IMR-90 (cell line): ENCODE data around the gene ENAH. TPM values are rescaled to one million over a fixed set of nuclear protein-coding genes. Genes with fewer than 3 reads are reported as not detected.

Experiments used
- ATAC-seq: fragments of 200-7000 bp; cut with Tn5 transposase; 2 replicates; pipeline ENCODE4 v1.9.1; 2020; ENCODE audit warnings: low read depth, mild to moderate bottlenecking, moderate library complexity
- BruUV-seq: library from RNA; stranded (reverse); fragments of 400-500 nt; replicated peaks from 2 replicates; lab custom pipeline; 2021; lab: Mats Ljungman, UMichigan
- CTCF ChIA-PET: fragments of 300-600 bp; formaldehyde crosslinking; extraction: SDS; loops from one replicate; lab custom pipeline; 2021; ENCODE audit warnings: antibody characterized with exemption; lab: Yijun Ruan, JAX
- POLR2A ChIA-PET: fragments of 300-600 bp; sonication (Branson Sonifier 250); formaldehyde crosslinking; loops from one replicate; lab custom pipeline; 2022; ENCODE audit warnings: antibody characterized with exemption; ENCODE audit not compliant: unreplicated experiment; lab: Charles Lee
- DNase-seq: peaks from one replicate; pipeline ENCODE4 v3.0.0; 2013
- H2AFZ ChIP-seq: replicated peaks from 2 replicates; pipeline ENCODE3; 2013; ENCODE audit warnings: low read length, mild to moderate bottlenecking; ENCODE audit not compliant: poor library complexity
- H2AK5ac ChIP-seq: 2 replicates; pipeline ENCODE4 v1.6.1; 2013; ENCODE audit warnings: low read depth, low read length, inconsistent platforms
- H2AK9ac ChIP-seq: replicated peaks from 2 replicates; pipeline ENCODE3; 2013; ENCODE audit warnings: mild to moderate bottlenecking, low read depth, low read length, moderate library complexity; ENCODE audit not compliant: poor library complexity
- H2BK120ac ChIP-seq: 2 replicates; pipeline ENCODE4 v1.6.1; 2013; ENCODE audit warnings: low read depth, low read length, inconsistent platforms
- H2BK15ac ChIP-seq: 3 replicates; pipeline ENCODE4 v1.6.1; 2013; ENCODE audit warnings: low read depth, low read length, inconsistent platforms
- H2BK20ac ChIP-seq: 2 replicates; pipeline ENCODE4 v1.6.1; 2013; ENCODE audit warnings: low read depth, mild to moderate bottlenecking, inconsistent platforms, low read length, moderate library complexity
- H2BK5ac ChIP-seq: 2 replicates; pipeline ENCODE4 v1.6.1; 2013; ENCODE audit warnings: mild to moderate bottlenecking, low read depth, low read length, inconsistent platforms; ENCODE audit not compliant: poor library complexity, severe bottlenecking
- H3K14ac ChIP-seq: replicated peaks from 2 replicates; pipeline ENCODE4 v1.6.1; 2013; ENCODE audit warnings: low read depth, low read length, inconsistent platforms
- H3K18ac ChIP-seq: 2 replicates; pipeline ENCODE4 v1.6.1; 2013; ENCODE audit warnings: low read depth, low read length, control low read depth
- H3K23ac ChIP-seq: 2 replicates; pipeline ENCODE4 v1.6.1; 2013; ENCODE audit warnings: low read depth, low read length, inconsistent platforms
- H3K27ac ChIP-seq: 2 replicates; pipeline ENCODE4 v1.5.1; 2013; ENCODE audit warnings: mild to moderate bottlenecking, control low read depth, low read length; ENCODE audit not compliant: insufficient read depth
- H3K27me3 ChIP-seq: 2 replicates; pipeline ENCODE4 v1.6.1; 2013; ENCODE audit warnings: low read length; ENCODE audit not compliant: control insufficient read depth, insufficient read depth
- H3K36me3 ChIP-seq: 2 replicates; pipeline ENCODE4 v1.6.1; 2013; ENCODE audit warnings: low read length, mixed read lengths; ENCODE audit not compliant: control insufficient read depth, insufficient read depth
- H3K4ac ChIP-seq: 2 replicates; pipeline ENCODE4 v1.6.1; 2013; ENCODE audit warnings: low read depth, low read length, inconsistent platforms
- H3K4me1 ChIP-seq: 2 replicates; pipeline ENCODE4 v1.6.1; 2013; ENCODE audit warnings: low read length, mixed read lengths; ENCODE audit not compliant: control insufficient read depth, insufficient read depth
- H3K4me2 ChIP-seq: 2 replicates; pipeline ENCODE4 v1.6.1; 2013; ENCODE audit warnings: low read depth, mild to moderate bottlenecking, control low read depth, low read length, moderate library complexity
- H3K4me3 ChIP-seq: 2 replicates; pipeline ENCODE4 v1.5.1; 2013; ENCODE audit warnings: low read depth, mild to moderate bottlenecking, control low read depth, low read length, moderate library complexity; ENCODE audit not compliant: insufficient read depth
- H3K56ac ChIP-seq: 2 replicates; pipeline ENCODE4 v1.6.1; 2013; ENCODE audit warnings: low read length, inconsistent platforms; ENCODE audit not compliant: insufficient read depth; ENCODE audit errors: extremely low read depth
- H3K79me1 ChIP-seq, 2 experiments: 2 replicates each; pipeline ENCODE4 v1.6.1; 2013; ENCODE audit warnings: low read length in 2 of 2, inconsistent platforms in 1 of 2, low read depth in 1 of 2
- H3K9ac ChIP-seq: 2 replicates; pipeline ENCODE4 v1.6.1; 2013; ENCODE audit warnings: low read depth, low read length, control low read depth
- H3K9me1 ChIP-seq: 2 replicates; pipeline ENCODE4 v1.6.1; 2013; ENCODE audit warnings: low read length, inconsistent platforms; ENCODE audit not compliant: insufficient read depth
- H3K9me3 ChIP-seq: 2 replicates; pipeline ENCODE4 v1.6.1; 2013; ENCODE audit warnings: low read length; ENCODE audit not compliant: control insufficient read depth, insufficient read depth
- H4K20me1 ChIP-seq: 2 replicates; pipeline ENCODE4 v1.6.1; 2013; ENCODE audit warnings: low read length, inconsistent platforms; ENCODE audit not compliant: insufficient read depth
- H4K5ac ChIP-seq: 2 replicates; pipeline ENCODE4 v1.6.1; 2013; ENCODE audit warnings: mild to moderate bottlenecking, low read depth, low read length, control low read depth
- H4K8ac ChIP-seq, 2 experiments: 2 replicates each; pipeline ENCODE4 v1.6.1; 2013; ENCODE audit warnings: low read depth in 2 of 2, low read length in 2 of 2, control low read depth in 1 of 2, inconsistent platforms in 1 of 2
- H4K91ac ChIP-seq: 2 replicates; pipeline ENCODE4 v1.6.1; 2013; ENCODE audit warnings: low read depth, low read length, inconsistent platforms; ENCODE audit not compliant: insufficient read depth
- CEBPB ChIP-seq: IDR thresholded peaks from 2 replicates; pipeline ENCODE4 v1.6.1; 2012; ENCODE audit warnings: low read depth, low read length, improper control_type of control experiment
- CHD1 ChIP-seq: IDR thresholded peaks from 2 replicates; pipeline ENCODE4 v1.6.1; 2012; ENCODE audit warnings: low read depth, low read length, improper control_type of control experiment
- MAZ ChIP-seq: IDR thresholded peaks from 2 replicates; pipeline ENCODE4 v1.6.1; 2012; ENCODE audit warnings: low read depth, mild to moderate bottlenecking, low read length, improper control_type of control experiment, moderate library complexity, borderline replicate concordance
- RCOR1 ChIP-seq: IDR thresholded peaks from 2 replicates; pipeline ENCODE4 v1.6.1; 2012; ENCODE audit warnings: mild to moderate bottlenecking, low read length, improper control_type of control experiment; ENCODE audit not compliant: insufficient replicate concordance
- WGBS, 2 experiments: methylation state at CpG; one replicate each; pipeline versions ENCODE4 v1.1.5 to v1.1.7; 2013; ENCODE audit warnings: missing lambda C conversion rate in 2 of 2; ENCODE audit not compliant: insufficient read length in 1 of 2; ENCODE audit errors: extremely low coverage in 2 of 2; 5-methylcytosine and 5-hydroxymethylcytosine counted together
- dilution Hi-C: fragments of 300-500 bp; cut with HindIII; formaldehyde crosslinking; loops from one replicate; pipeline ENCODE4 v1.14.3; 2018; ENCODE audit warnings: low sequenced_read_pairs; ENCODE audit not compliant: unreplicated experiment
- in situ Hi-C: fragments of 300-500 bp; cut with MboI; formaldehyde crosslinking; loops from 3 replicates; pipeline ENCODE4 v1.14.3; 2019; ENCODE audit warnings: low sequenced_read_pairs, inconsistent platforms, mixed read lengths
- intact Hi-C: fragments of 100-400 bp; cut with micrococcal nuclease; formaldehyde crosslinking; loops from 2 replicates; pipeline ENCODE4 v1.10.0; 2022
- polyA plus RNA-seq, 3 experiments: library from polyadenylated mRNA; depleted of rRNA; stranded (reverse); fragments of >200 nt; gene quantifications; 2 replicates each; pipeline ENCODE4 v1.2.3, GENCODE V29; 2012; ENCODE audit warnings: low replicate concordance in 1 of 3
- total RNA-seq: library from RNA; depleted of rRNA; stranded (reverse); fragments of >200 nt; gene quantifications from 2 replicates; pipeline ENCODE4 v1.2.3, GENCODE V29; 2012

ENAH gene
- total and polyA plus RNA-seq, 2 of the 4 experiments (the other 2 are of a cell fraction): 61.3 to 86.9 TPM

- BruUV-seq: no TSS peak
- Histone ChIP-seq H3K14ac (no peak overlapping the region), H3K4me1 (peaks cover 7% of the 10 kb centered on the region; the same call in 1 of the 2 replicates), H3K9me3 (no peaks in the 10 kb centered on the region), H3K4me2 (no peak overlapping the region), H3K27me3 (no peaks in the 10 kb centered on the region), H4K20me1 (peaks cover 19% of the 10 kb centered on the region), H2AFZ (no peak overlapping the region), H3K27ac (no peak overlapping the region), H3K79me1 (peaks cover 13 to 44% of the 10 kb centered on the region in 2 experiments), H3K4ac (no peak overlapping the region), H2AK5ac (no peak overlapping the region), H2BK15ac (no peak overlapping the region), H3K9me1 (peaks cover 10% of the 10 kb centered on the region), H3K36me3 (peaks cover 20% of the 10 kb centered on the region), H3K18ac (no peak overlapping the region), H3K56ac (no peak overlapping the region), H3K9ac (no peak overlapping the region), H4K5ac (no peak overlapping the region), H2BK120ac (no peak overlapping the region), H4K8ac (no peak overlapping the region), H2AK9ac (no peak overlapping the region), H2BK20ac (no peak overlapping the region), H4K91ac (no peak overlapping the region), H3K4me3 (no peak overlapping the region), H3K23ac (no peak overlapping the region), H2BK5ac (no peak overlapping the region)
- ChIA-PET POLR2A (no interaction called here), CTCF (no interaction called here)
- in situ Hi-C loops (no loop called here), dilution Hi-C loops (no loop called here), intact Hi-C loops (no loop called here)
- WGBS, 2 experiments: no CpG with 5 or more reads among the region's 7 CpGs
- TF ChIP-seq MAZ: no peak
- TF ChIP-seq CEBPB: peak; percentile 80
- TF ChIP-seq RCOR1: no peak
- no peak for TF ChIP-seq CHD1
- ATAC-seq (no peak), DNase-seq (no peak)
Observed at GRCh38 chr1:225520587-225521227, 132.2 kb downstream of the ENAH start.
